OCI-LY7 (cell line): ENCODE results near the gene AMIGO1. TPM values are rescaled to one million over a fixed set of nuclear protein-coding genes. Genes with fewer than 3 reads are reported as not detected.

ENCODE experiments used
- BruUV-seq: library from RNA; stranded (reverse); fragments of 400-500 nt; replicated peaks from 2 replicates; lab custom pipeline; 2021; lab: Mats Ljungman, UMichigan
- CTCF ChIA-PET: fragments of 300-600 bp; sonication (Branson Sonifier 250); formaldehyde crosslinking; loops from one replicate; lab custom pipeline; 2022; ENCODE audit warnings: antibody characterized with exemption; ENCODE audit not compliant: unreplicated experiment; lab: Charles Lee
- POLR2A ChIA-PET: fragments of 300-600 bp; sonication (Branson Sonifier 250); formaldehyde crosslinking; loops from one replicate; lab custom pipeline; 2022; ENCODE audit warnings: antibody characterized with exemption; lab: Charles Lee
- DNase-seq: peaks from one replicate; pipeline ENCODE4 v3.0.0-alpha.2; 2015; ENCODE audit warnings: low spot score
- H2AFZ ChIP-seq: fragments of 200-600 bp; sonication (generic), shearing (Covaris generic); 2 replicates; pipeline ENCODE4 v1.6.1; 2014; ENCODE audit warnings: mild to moderate bottlenecking, antibody characterized with exemption, low read length, moderate library complexity
- H3K27ac ChIP-seq: fragments of 200-600 bp; sonication (generic); 2 replicates; pipeline ENCODE4 v1.5.1; 2014; ENCODE audit warnings: mixed run types, low read depth, mild to moderate bottlenecking, moderate library complexity, low read length, inconsistent platforms; ENCODE audit not compliant: poor library complexity, severe bottlenecking
- H3K36me3 ChIP-seq: fragments of 200-600 bp; sonication (generic); 2 replicates; pipeline ENCODE4 v1.6.1; 2014; ENCODE audit warnings: mild to moderate bottlenecking, antibody characterized with exemption, low read length, moderate library complexity, mixed read lengths; ENCODE audit not compliant: insufficient read depth
- H3K4me1 ChIP-seq: fragments of 200-600 bp; sonication (generic); 2 replicates; pipeline ENCODE4 v1.5.1; 2014; ENCODE audit warnings: mild to moderate bottlenecking, low read length; ENCODE audit not compliant: insufficient read depth, poor library complexity, severe bottlenecking
- H3K4me2 ChIP-seq: fragments of 200-600 bp; sonication (generic); 2 replicates; pipeline ENCODE4 v1.6.1; 2014; ENCODE audit warnings: mild to moderate bottlenecking, low read length
- H3K4me3 ChIP-seq: fragments of 200-600 bp; sonication (generic); 2 replicates; pipeline ENCODE4 v1.5.1; 2014; ENCODE audit warnings: mild to moderate bottlenecking, low read depth, low read length; ENCODE audit not compliant: poor library complexity, severe bottlenecking
- H3K79me2 ChIP-seq: fragments of 200-600 bp; sonication (generic); 2 replicates; pipeline ENCODE4 v1.6.1; 2016; ENCODE audit warnings: low read depth, mild to moderate bottlenecking, low read length, moderate library complexity, mixed read lengths; ENCODE audit not compliant: insufficient read depth
- H3K9me2 ChIP-seq: fragments of 200-600 bp; sonication (generic); 2 replicates; pipeline ENCODE4 v1.6.1; 2016; ENCODE audit warnings: mild to moderate bottlenecking, low read length, mixed read lengths; ENCODE audit not compliant: insufficient read depth
- H3K9me3 ChIP-seq: fragments of 200-600 bp; sonication (generic); 2 replicates; pipeline ENCODE4 v1.6.1; 2014; ENCODE audit warnings: mild to moderate bottlenecking, mixed run types, low read length, mixed read lengths
- H4K20me1 ChIP-seq: fragments of 200-600 bp; sonication (generic); 2 replicates; pipeline ENCODE4 v1.6.1; 2014; ENCODE audit warnings: mild to moderate bottlenecking, antibody characterized with exemption, low read length, moderate library complexity, mixed read lengths; ENCODE audit not compliant: insufficient read depth
- EZH2phosphoT487 ChIP-seq: fragments of 200-600 bp; sonication (generic); IDR thresholded peaks from 2 replicates; pipeline ENCODE4 v1.6.1; 2018; ENCODE audit warnings: low read depth, borderline replicate concordance, mild to moderate bottlenecking, mixed run types, antibody characterized with exemption, low read length, moderate library complexity, mixed read lengths
- intact Hi-C: fragments of 100-400 bp; cut with micrococcal nuclease; formaldehyde crosslinking; loops from one replicate; pipeline ENCODE4 v1.10.0; 2022; ENCODE audit not compliant: unreplicated experiment
- total RNA-seq, 2 experiments: library from RNA; depleted of rRNA in 1 of 2; stranded (reverse); fragments of >200 nt in 1 of 2; shearing (Covaris generic) in 1 of 2; gene quantifications; 2 replicates each; pipeline ENCODE4 v1.2.3, GENCODE V29; 2014 to 2022
- TF ChIP-seq, protein P1 (sequence below): fragments of 200-600 bp; sonication (generic); conservative IDR thresholded peaks from 2 replicates; pipeline ENCODE4 v1.5.1; 2014; ENCODE audit warnings: mild to moderate bottlenecking, antibody characterized with exemption, low read length, moderate library complexity, mixed read lengths

Gene AMIGO1
- total RNA-seq, 2 experiments from 2014 or later = 0.15 to 0.16 TPM

DNA sequence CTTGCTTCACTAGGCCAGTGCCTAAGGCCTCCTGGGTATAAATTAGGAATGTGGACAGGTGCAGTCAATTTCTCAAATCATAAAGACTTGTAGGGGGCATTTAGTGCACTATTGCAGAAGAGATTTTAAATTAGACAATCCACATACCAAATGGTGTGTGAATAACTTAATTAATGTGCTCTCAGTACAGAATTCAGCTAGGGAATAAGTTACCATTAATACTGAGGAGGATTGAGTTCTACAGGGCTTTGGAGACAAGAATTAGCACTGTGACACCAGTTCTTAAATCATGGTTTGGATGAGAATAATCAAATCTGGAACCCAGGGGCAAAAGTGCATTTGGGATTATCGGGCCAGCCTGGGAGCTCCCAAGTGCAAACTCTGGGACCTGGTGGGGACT, 41.5 kb downstream of the AMIGO1 start:
- no peak for DNase-seq
- Histone ChIP-seq H3K79me2 (no peaks in the 10 kb centered on the region), H2AFZ (no peak overlapping the region), H3K4me3 (no peak overlapping the region), H4K20me1 (no peaks in the 10 kb centered on the region), H3K4me1 (no peaks in the 10 kb centered on the region), H3K27ac (no peak overlapping the region), H3K9me3 (no peaks in the 10 kb centered on the region), H3K9me2 (no peaks in the 10 kb centered on the region), H3K36me3 (no peaks in the 10 kb centered on the region), H3K4me2 (no peak overlapping the region)
- ChIA-PET CTCF (no interaction called here), POLR2A (interaction anchor here (1.3 kb wide), 1 partner anchor 8 kb away, joined by 3 read pairs; no protein-coding TSS in a partner anchor)
- no peak for TF ChIP-seq EZH2phosphoT487
- TF ChIP-seq, protein P1, sequence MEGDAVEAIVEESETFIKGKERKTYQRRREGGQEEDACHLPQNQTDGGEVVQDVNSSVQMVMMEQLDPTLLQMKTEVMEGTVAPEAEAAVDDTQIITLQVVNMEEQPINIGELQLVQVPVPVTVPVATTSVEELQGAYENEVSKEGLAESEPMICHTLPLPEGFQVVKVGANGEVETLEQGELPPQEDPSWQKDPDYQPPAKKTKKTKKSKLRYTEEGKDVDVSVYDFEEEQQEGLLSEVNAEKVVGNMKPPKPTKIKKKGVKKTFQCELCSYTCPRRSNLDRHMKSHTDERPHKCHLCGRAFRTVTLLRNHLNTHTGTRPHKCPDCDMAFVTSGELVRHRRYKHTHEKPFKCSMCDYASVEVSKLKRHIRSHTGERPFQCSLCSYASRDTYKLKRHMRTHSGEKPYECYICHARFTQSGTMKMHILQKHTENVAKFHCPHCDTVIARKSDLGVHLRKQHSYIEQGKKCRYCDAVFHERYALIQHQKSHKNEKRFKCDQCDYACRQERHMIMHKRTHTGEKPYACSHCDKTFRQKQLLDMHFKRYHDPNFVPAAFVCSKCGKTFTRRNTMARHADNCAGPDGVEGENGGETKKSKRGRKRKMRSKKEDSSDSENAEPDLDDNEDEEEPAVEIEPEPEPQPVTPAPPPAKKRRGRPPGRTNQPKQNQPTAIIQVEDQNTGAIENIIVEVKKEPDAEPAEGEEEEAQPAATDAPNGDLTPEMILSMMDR = no peak
- no TSS peak for BruUV-seq
- intact Hi-C loops = no loop called here

DNA sequence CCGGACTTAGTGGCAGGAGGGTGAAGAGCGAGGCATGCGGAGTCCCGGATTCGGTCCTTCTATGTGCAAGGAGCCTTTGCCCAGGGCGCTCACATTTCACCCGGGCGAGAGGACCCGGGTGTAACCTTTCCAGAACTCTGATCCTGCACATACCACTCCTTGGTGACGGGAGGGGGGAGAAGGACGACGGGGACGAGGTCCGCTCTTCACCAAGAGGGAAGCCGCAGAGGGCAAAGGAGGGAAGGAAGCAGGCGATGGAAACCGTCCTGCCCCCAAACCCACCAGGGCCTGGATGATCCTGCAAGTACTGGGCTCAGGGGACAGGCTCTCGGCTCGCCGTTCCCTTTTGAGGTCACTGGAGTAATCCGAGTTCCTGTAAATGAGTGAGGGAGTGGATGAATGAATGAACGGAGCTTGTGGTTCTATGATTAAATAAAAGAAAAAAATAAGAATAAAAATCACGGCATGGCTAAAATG, 42.2 kb downstream of the AMIGO1 start:
- no peaks in the 10 kb centered on the region for H4K20me1 ChIP-seq
- H2AFZ ChIP-seq = no peak overlapping the region
- DNase-seq = no peak
- intact Hi-C loops = no loop called here
- CTCF ChIA-PET = no interaction called here
- no peaks in the 10 kb centered on the region for H3K9me3 ChIP-seq
- no peaks in the 10 kb centered on the region for H3K9me2 ChIP-seq
- BruUV-seq = no TSS peak
- H3K27ac ChIP-seq = no peak overlapping the region
- no peak for TF ChIP-seq EZH2phosphoT487
- TF ChIP-seq, protein P1 = no peak
- no peaks in the 10 kb centered on the region for H3K4me1 ChIP-seq
- no peaks in the 10 kb centered on the region for H3K79me2 ChIP-seq
- POLR2A ChIA-PET = interaction anchor here (1.3 kb wide), 1 partner anchor 8 kb away, joined by 3 read pairs; no protein-coding TSS in a partner anchor
- H3K4me2 ChIP-seq = no peak overlapping the region
- no peak overlapping the region for H3K4me3 ChIP-seq
- no peaks in the 10 kb centered on the region for H3K36me3 ChIP-seq

DNA sequence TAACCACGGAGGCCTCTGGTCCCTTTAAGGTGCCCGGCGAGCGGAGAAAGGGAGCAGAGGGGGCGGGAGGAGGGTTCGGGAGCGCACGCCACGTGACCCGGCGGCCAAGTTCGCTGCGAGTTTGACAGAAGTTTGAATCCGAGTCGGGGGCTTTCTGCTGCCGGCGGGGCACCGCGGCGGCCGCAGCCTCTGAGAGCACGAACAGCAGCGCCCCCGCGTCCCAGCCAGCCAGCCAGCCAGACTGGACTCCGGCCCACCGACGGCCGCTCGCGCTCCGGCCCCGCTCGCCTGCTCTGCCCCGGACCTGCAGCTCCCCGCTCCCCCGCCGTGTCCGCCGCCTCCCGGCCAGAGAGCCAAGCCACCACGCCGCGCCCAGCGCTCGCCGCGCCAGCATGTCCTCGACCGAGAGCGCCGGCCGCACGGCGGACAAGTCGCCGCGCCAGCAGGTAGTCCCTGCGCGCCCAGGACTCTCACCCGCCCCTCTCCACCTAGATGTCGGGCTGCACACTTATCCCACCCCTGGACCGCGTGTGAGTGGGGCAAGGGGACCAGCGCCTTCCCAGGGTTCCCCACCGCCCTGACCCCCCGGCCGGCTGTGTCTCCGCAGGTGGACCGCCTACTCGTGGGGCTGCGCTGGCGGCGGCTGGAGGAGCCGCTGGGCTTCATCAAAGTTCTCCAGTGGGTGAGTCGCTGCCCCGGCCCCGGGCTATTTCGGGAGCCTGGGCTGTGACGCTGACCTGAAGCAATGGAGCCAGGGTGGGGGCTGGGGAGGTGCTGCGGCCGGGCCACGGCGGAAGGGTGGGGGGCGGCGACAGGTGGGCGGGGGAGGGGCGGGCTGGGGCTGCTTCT, 42.9 kb downstream of the AMIGO1 start, which contains the start of gene SYPL2:
SYPL2 (plus strand) TSS at position 95 of the 849 bp plus-strand sequence; CDS start at position 393, 298 bp downstream.
- no peaks in the 10 kb centered on the region for H3K9me3 ChIP-seq
- H3K4me1 ChIP-seq = no peaks in the 10 kb centered on the region
- no peaks in the 10 kb centered on the region for H4K20me1 ChIP-seq
- H3K79me2 ChIP-seq = no peaks in the 10 kb centered on the region
- H3K27ac ChIP-seq = no peak within 1 kb of the TSS
- ChIA-PET POLR2A (no interaction called here), CTCF (no interaction called here)
- no peaks in the 10 kb centered on the region for H3K36me3 ChIP-seq
- no TSS peak for BruUV-seq
- intact Hi-C loops = no loop called here
- H3K4me2 ChIP-seq = no peak within 1 kb of the TSS
- TF ChIP-seq EZH2phosphoT487 = no peak
- TF ChIP-seq, protein P1 = no peak
- H3K9me2 ChIP-seq = no peaks in the 10 kb centered on the region
- H2AFZ ChIP-seq = no peak within 1 kb of the TSS
- no peak within 1 kb of the TSS for H3K4me3 ChIP-seq
- DNase-seq = no peak
